CD4-positive, alpha-beta T cell treated with Interleukin-21 for 1 hour (primary cell): ENCODE measurements around the gene COBLL1.

Source experiments
- DNase-seq: peaks from one replicate; pipeline ENCODE4 v3.0.0-alpha.2; 2020

COBLL1 gene

GRCh38 chr2:164675687-164676086 lies 165.9 kb downstream of the COBLL1 start:
- no peak for DNase-seq

DNA sequence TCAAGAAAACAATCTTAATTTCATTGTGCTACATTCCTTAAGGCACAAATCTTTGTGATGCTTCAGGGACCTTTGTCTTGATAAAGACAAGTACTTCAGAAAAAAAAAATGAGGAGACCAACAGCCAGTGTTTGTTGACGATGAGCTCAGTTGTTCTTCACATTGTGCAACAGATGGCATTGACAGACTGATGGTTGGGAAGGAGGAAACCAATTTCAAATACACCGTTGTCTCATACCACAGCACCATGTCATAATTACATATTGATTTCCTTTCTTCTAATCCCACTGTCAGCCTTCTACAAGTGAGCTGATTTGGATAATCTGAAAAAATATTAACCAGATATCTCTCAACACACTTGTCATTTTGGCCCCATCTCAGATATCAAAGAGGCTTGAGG lies 166.6 kb downstream of the COBLL1 start:
- DNase-seq = no peak

GRCh38 chr2:164671664-164672396 lies 169.8 kb downstream of the COBLL1 start:
- DNase-seq = no peak

- no peak for DNase-seq
These were observed 172.3 kb downstream of the COBLL1 start for GRCh38 chr2:164669291-164669690.

- DNase-seq = no peak
These were observed 174.1 kb downstream of the COBLL1 start for GRCh38 chr2:164667566-164667965.

- no peak for DNase-seq
These were observed 177.6 kb downstream of the COBLL1 start for GRCh38 chr2:164664070-164664469.

GRCh38 chr2:164662868-164663631 lies 178.6 kb downstream of the COBLL1 start:
- no peak for DNase-seq

- DNase-seq = no peak
These were observed 179.6 kb downstream of the COBLL1 start for GRCh38 chr2:164662066-164662465.

GRCh38 chr2:164661349-164661748 lies 180.3 kb downstream of the COBLL1 start:
- DNase-seq = no peak

DNA sequence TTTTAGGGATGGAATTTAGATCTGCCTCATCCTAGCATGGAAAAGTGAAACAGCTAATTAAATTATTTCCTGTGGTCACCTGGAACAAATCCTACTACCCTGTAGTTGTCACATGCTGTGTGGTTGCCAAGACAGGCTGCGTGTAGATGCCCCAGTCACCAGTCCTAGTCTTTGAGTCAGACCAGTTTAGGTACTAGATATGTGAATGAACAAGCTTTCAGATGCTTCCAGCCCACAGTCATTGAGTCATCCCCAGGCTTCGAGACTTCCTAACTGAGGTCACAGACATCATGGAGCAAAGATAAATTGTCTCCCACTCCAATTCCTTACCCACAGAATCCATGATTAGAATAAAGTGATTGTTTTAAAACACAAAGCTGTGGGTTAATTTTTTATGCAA lies 184.5 kb downstream of the COBLL1 start:
- DNase-seq = no peak

- DNase-seq = no peak
These were observed 185.9 kb downstream of the COBLL1 start for GRCh38 chr2:164655750-164656149.

- DNase-seq = no peak
These were observed 186.3 kb downstream of the COBLL1 start for GRCh38 chr2:164655336-164655735.

DNA sequence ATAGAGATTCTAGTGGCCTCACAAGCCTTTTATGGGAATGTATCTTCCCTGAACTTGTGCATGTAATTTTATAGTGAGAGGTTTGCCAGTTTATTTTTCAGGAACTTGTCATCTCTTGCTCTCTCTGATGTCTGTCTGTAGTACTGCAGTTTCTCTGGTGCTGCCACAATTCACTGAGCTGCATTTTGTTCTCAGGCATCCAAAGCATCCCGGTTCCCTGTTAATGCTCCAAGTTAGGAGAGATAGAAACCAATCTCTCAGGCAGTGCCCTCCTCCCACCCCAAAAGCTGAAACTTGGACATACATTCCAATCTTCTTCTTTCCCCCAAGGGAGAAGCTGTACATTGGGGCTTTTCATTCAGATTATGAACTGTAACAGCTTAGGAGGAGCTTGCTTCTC lies 190.3 kb downstream of the COBLL1 start:
- no peak for DNase-seq

DNA sequence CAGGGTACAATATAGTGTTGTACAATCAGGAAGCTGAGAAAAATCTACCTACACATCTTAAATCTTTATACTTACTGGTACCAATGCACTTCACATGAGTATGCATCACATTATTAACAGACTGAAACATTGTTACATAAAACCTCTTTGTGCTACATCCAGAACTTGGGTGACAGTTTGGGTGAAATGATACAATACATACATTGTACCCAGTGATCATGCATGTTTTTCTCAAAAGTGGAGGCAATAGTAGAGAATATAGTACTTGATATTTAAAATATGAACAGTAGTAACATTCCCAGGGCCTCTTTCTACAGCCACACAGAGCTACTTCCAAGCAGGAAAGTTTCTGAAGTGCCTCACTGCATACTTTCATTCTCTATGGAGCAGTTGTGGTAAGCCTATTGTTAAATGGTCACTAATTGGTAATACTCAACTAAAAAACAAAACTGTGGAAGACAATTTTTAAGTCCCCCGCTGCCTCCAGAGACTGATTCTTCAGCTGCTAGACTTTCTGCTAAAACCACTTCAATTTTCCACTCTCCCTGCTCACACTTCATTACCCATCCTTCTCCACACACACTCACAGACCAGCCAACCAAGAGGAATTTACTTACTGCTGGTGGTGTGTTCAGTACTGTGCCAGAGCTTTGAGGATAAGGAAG lies 197.5 kb downstream of the COBLL1 start:
- no peak for DNase-seq

DNA sequence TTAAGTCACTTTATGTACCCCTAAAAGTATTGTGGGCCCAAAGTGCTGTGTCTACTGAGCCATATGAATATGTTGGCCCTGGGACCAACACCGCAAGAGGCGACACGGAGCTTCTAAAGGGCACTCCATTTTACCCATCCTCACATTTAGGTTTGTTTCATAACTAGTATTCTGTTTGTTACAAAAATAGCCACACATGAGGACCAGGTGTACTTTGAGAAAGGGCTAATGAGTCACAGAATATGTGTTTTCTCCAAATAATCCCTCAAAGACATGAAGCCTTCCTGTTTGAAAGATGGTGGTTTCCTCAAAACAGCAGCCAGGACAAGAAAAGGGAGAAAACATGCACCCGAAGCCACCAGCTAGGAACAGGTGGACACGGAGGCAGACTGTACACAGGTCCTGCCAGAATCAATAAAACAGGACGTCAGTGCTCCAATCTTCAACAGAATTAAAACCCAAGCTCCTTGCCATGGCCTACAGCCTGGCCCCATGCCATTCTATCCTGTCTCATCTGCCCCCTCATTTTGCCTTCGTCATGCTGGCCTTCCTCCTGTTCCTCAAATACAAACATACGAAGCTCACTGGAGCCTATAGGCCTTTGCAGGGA lies 198.6 kb downstream of the COBLL1 start:
- no peak for DNase-seq

DNA sequence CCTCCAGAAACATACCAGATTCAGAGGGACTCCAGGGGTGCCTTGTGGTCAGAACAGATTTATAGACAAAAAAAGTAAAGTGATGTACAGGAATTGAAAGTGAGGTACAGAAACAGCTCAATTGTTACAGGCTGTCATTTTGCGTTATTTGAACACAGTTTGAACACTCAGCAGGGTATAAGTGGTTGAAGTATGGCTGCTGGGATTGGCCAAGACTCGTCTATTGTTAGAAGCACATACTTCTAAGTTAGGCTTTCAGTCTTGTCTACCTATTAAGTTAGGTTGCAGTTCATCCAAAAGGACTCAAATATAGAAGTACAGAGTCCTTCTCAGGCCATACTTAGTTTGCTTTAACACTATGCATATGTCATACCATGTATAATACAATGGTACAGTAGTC lies 199.4 kb downstream of the COBLL1 start:
- DNase-seq = no peak
